AG09319 (cell line): ENCODE data around the gene ZBTB7C.

ENCODE experiments used
- DNase-seq: peaks from one replicate; pipeline ENCODE4 v3.0.0-alpha.2; 2010; ENCODE audit warnings: low read depth; ENCODE audit errors: extremely low read depth
- TF ChIP-seq, protein P1 (sequence below): IDR thresholded peaks from 2 replicates; pipeline ENCODE4 v1.5.1; 2011; ENCODE audit warnings: low read depth, mild to moderate bottlenecking, inconsistent platforms, low read length, moderate library complexity

Gene ZBTB7C

DNA sequence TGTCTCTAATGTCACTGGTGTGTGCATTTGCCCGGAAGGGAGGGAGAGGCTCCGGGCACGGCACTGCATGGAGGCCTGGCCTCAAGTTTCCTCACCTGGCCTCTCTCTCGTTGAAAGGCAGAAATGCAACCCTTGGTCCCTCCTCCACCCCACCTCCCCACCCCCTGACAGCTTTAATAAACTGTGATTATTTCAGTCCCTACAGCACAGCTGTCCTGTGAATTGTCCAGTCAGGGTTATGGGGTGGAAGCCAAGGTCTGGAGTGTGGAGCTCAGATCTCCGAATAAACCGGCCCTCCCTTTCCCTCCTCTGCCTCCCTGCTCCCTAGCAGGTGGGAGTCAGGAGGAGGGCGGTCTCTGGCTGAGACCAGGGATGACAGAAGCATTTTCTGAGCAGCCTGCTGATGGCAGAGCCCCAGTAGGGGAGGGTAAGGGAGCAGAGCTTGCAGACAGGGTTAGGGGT is 279.5 kb downstream of the ZBTB7C start:
- TF ChIP-seq, protein P1, sequence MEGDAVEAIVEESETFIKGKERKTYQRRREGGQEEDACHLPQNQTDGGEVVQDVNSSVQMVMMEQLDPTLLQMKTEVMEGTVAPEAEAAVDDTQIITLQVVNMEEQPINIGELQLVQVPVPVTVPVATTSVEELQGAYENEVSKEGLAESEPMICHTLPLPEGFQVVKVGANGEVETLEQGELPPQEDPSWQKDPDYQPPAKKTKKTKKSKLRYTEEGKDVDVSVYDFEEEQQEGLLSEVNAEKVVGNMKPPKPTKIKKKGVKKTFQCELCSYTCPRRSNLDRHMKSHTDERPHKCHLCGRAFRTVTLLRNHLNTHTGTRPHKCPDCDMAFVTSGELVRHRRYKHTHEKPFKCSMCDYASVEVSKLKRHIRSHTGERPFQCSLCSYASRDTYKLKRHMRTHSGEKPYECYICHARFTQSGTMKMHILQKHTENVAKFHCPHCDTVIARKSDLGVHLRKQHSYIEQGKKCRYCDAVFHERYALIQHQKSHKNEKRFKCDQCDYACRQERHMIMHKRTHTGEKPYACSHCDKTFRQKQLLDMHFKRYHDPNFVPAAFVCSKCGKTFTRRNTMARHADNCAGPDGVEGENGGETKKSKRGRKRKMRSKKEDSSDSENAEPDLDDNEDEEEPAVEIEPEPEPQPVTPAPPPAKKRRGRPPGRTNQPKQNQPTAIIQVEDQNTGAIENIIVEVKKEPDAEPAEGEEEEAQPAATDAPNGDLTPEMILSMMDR = no peak
- no peak for DNase-seq

DNA sequence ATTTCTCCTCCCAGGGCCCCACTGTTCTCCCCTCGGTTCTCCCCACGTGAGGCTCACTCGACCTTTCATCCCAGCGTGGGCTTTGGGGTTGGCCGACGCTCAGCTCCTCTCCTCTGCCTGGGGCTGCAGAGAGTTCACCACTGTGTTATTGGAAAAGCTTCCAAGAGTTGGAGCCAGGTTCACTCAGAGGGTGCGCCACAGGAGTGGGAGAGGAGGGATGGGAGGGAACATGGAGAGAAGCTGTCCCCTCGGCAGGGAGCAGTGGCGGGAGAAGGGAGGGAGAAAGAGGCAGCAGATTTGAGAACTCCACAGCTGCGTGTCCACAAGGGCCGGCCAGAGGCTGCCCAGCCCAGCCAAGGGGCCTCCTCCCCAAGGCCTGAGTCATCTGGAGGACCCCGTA is 281.6 kb downstream of the ZBTB7C start:
- TF ChIP-seq, protein P1 = no peak
- no peak for DNase-seq

DNA sequence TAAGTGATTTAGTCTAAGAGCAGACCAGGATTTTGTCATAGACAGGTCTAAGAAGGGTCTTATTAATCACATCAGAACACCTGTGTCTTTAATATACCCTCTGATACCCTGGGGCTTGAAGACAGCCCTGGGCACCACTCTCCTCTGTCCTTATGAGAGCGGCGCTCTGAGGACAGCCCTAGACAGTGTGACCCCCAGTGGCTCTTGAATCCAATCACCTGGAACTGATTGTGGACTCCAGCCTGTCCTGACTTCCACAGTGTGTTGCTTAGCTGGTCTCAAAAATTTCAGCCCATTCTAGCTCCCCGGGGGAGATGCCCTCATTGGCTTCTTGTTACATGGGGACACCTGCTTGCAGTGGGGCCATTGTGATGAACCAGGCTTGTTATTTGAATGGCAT is 282.9 kb downstream of the ZBTB7C start:
- TF ChIP-seq, protein P1 = no peak
- DNase-seq = no peak

DNA sequence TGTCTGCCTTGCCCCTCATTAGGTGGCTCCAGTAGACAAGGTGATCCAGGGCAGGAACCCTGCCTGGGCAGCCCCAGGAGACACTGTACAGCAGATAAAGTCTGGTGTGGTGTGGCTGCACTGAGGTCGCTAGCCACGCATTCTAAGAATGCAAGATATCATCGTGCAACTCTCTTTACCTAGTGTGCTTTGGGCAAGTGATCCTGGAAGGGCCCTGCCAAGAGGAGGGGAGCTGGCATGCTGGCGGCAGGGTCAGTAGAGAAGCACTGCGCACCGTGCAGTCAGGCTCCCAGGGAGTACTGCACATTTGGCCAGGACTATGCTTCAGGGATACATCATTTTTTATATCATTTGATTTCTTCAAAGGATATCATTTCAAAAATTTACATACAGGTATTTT is 283.5 kb downstream of the ZBTB7C start:
- DNase-seq = no peak
- TF ChIP-seq, protein P1 = no peak

DNA sequence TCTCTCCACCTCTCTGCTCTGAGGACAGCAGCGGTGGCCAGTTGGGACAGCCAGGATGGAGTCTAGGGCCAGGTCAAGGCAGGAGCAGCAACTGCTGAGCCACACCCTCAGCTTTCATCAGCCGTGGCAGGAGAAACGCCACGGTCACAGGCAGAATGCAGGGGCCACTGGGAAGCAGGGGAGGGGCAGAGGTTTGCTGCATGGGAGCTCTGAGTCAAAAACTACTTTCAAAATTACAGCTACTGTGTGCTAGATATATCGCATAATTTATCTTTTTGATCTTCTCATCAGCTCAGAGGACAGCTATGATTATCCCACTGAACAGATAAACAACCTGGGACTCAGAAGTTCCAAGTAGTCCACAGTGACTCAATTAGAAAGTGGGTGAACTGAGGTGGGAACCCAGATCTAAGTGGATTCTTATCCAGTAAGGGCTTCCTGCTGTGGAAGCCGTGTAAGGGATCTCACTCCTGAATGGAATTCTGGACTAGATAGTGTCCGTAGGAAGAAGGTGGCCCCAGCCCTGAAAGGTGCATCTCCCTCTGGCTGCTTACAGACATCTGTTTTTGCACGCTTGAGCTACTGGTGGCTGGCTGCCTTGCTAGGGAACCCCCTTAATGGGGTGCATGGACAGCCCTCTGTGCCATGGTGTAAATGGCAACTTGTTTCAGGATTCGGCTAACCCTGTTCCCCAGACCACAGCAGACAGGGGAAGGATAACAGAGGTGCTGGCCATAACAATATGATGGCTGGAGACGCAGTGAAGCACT is 284.1 kb downstream of the ZBTB7C start:
- DNase-seq = no peak
- TF ChIP-seq, protein P1 = no peak

DNA sequence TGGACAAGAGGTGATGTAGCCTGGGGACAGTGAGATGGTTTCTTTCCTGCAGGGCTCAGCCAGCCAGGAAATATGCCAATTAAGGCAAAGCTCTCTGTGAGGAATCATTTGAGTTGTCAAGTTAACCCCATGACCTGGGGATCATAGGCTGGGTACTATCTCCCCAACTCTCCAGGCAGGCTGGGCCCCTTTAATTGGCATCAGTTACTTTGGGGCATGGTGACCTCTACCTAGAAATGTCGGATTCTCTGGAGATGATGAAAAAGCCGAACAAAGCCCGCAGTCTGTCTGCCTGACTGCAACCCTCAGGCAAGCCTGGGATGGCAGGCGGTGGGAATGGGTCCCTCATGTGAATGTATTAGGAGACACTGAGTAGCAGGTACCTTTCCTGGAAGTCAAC is 285.2 kb downstream of the ZBTB7C start:
- no peak for DNase-seq
- TF ChIP-seq, protein P1 = no peak

DNA sequence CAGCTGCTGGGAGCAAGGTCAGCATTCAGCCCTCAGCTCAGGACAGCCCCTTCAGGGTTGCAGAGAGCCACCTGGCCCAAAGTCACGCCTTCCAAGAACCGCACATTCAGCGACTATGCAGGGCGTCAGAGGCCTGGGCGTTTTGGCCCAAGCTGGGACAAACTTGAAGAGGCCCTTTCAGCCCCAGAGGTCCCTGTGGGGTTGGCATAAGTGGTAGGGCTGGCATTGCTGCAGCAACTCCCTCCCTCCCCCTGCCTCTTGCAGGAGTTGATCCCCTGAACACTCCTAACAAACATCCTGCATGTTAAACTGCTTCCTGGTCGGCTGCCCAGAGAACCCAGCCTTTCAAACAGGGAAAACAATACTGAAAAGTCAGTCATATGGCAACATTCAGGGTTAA is 285.9 kb downstream of the ZBTB7C start:
- TF ChIP-seq, protein P1 = no peak
- DNase-seq = no peak
